Neural cell (in vitro differentiated cells): Measurements from ENCODE around the gene MSH3.

ENCODE experiments used
- CTCF ChIP-seq: fragments of 450-650 bp; IDR thresholded peaks from 2 replicates; pipeline ENCODE4 v1.5.1; 2014; ENCODE audit warnings: antibody characterized with exemption, mild to moderate bottlenecking, moderate library complexity; ENCODE audit not compliant: poor library complexity, severe bottlenecking
- EP300 ChIP-seq: fragments of 450-650 bp; conservative IDR thresholded peaks from 2 replicates; pipeline ENCODE4 v1.6.1; 2014; ENCODE audit warnings: antibody characterized with exemption, mild to moderate bottlenecking, moderate library complexity; ENCODE audit not compliant: poor library complexity, severe bottlenecking
- POLR2AphosphoS5 ChIP-seq: IDR thresholded peaks from 2 replicates; pipeline ENCODE4 v1.6.1; 2012

- TF ChIP-seq CTCF (no peak), EP300 (no peak), POLR2AphosphoS5 (no peak)
Observed at GRCh38 chr5:80804332-80804731, 149.9 kb downstream of the MSH3 start.
